GM12892 (cell line): Measurements from ENCODE around the gene CR1.
A peak's percentile ranks its signal among the peaks of the same experiment; 100 is the strongest.
"Not testable (repeated sequence)": the region's sequence is repeated elsewhere in the genome, so short reads cannot be mapped to it uniquely, and the experiment has no call there.

Experiments used
- DNase-seq: peaks from one replicate; pipeline ENCODE4 v3.0.0; 2011; ENCODE audit not compliant: insufficient read length
- FAIRE-seq: peaks from 2 replicates; lab custom pipeline; 2011; peaks lifted over from hg19 to GRCh38; lab: Jason Lieb, UNC
- POLR2A ChIP-seq: IDR thresholded peaks from 2 replicates; pipeline ENCODE4 v1.6.1; 2011; ENCODE audit warnings: low read depth, low read length, control low read depth
- POLR2AphosphoS5 ChIP-seq: IDR thresholded peaks from 2 replicates; pipeline ENCODE4 v1.6.1; 2011; ENCODE audit warnings: low read depth, low read length, control low read depth
- TAF1 ChIP-seq: IDR thresholded peaks from 2 replicates; pipeline ENCODE4 v1.6.1; 2011; ENCODE audit warnings: low read depth, mild to moderate bottlenecking, control low read depth, low read length, borderline replicate concordance

The CR1 gene

GRCh38 chr1:207606362-207606755, 110.4 kb downstream of the CR1 start:
- DNase-seq (no peak), FAIRE-seq (no peak)
- no peak for TF ChIP-seq POLR2AphosphoS5
- TF ChIP-seq TAF1: no peak
- TF ChIP-seq POLR2A: no peak

GRCh38 chr1:207612762-207613161, 116.8 kb downstream of the CR1 start:
- TF ChIP-seq POLR2AphosphoS5 (no peak), TAF1 (no peak), POLR2A (no peak)
- DNase-seq: no peak
- no peak for FAIRE-seq

GRCh38 chr1:207619871-207620542, 124.0 kb downstream of the CR1 start:
- no peak for TF ChIP-seq POLR2AphosphoS5
- no peak for TF ChIP-seq POLR2A
- TF ChIP-seq TAF1: no peak
- DNase-seq (peak; percentile 7), FAIRE-seq (peak; percentile 90)

GRCh38 chr1:207620543-207620893, 124.6 kb downstream of the CR1 start:
- no peak for FAIRE-seq
- DNase-seq: no peak
- no peak for TF ChIP-seq TAF1
- TF ChIP-seq POLR2A: no peak
- no peak for TF ChIP-seq POLR2AphosphoS5

GRCh38 chr1:207625504-207626071, 129.6 kb downstream of the CR1 start:
- not testable (repeated sequence) for DNase-seq, FAIRE-seq

- FAIRE-seq: no peak
- TF ChIP-seq POLR2AphosphoS5 (no peak), POLR2A (no peak), TAF1 (no peak)
These were observed 131.0 kb downstream of the CR1 start for GRCh38 chr1:207626972-207627337.

GRCh38 chr1:207627496-207627895, 131.5 kb downstream of the CR1 start:
- DNase-seq: no peak
- FAIRE-seq: no peak
- TF ChIP-seq POLR2AphosphoS5 (no peak), POLR2A (no peak), TAF1 (no peak)

More at GRCh38 chr1:207626972-207627337, 131.0 kb downstream of the CR1 start:
- no peak for DNase-seq

- no peak for FAIRE-seq
- TF ChIP-seq TAF1: no peak
- no peak for TF ChIP-seq POLR2AphosphoS5
- no peak for TF ChIP-seq POLR2A
These were observed 132.8 kb downstream of the CR1 start for GRCh38 chr1:207628776-207629175.

GRCh38 chr1:207631137-207631536, 135.2 kb downstream of the CR1 start:
- DNase-seq (no peak), FAIRE-seq (no peak)
- no peak for TF ChIP-seq POLR2AphosphoS5
- TF ChIP-seq POLR2A: no peak
- TF ChIP-seq TAF1: no peak

More at GRCh38 chr1:207628776-207629175, 132.8 kb downstream of the CR1 start:
- DNase-seq: no peak

GRCh38 chr1:207633226-207633625, 137.3 kb downstream of the CR1 start:
- FAIRE-seq (no peak), DNase-seq (no peak)
- no peak for TF ChIP-seq POLR2AphosphoS5
- TF ChIP-seq POLR2A: no peak
- TF ChIP-seq TAF1: no peak

GRCh38 chr1:207633699-207634289, 137.8 kb downstream of the CR1 start:
- not testable (repeated sequence) for FAIRE-seq, DNase-seq

GRCh38 chr1:207634293-207634692, 138.3 kb downstream of the CR1 start:
- DNase-seq: not testable (repeated sequence)

GRCh38 chr1:207635569-207636186, 139.7 kb downstream of the CR1 start:
- FAIRE-seq: not testable (repeated sequence)

More at GRCh38 chr1:207634293-207634692, 138.3 kb downstream of the CR1 start:
- FAIRE-seq: not testable (repeated sequence)

GRCh38 chr1:207638487-207639145, 142.7 kb downstream of the CR1 start:
- FAIRE-seq, DNase-seq: not testable (repeated sequence)

More at GRCh38 chr1:207635569-207636186, 139.7 kb downstream of the CR1 start:
- DNase-seq: not testable (repeated sequence)

GRCh38 chr1:207639362-207639761, 143.4 kb downstream of the CR1 start:
- FAIRE-seq, DNase-seq: not testable (repeated sequence)
